Stimulated activated CD4-positive, alpha-beta T cell treated with anti-CD3 and anti-CD28 coated beads, TNF-alpha, amount 100 ng/mL, for 4 hours (primary cell): Measurements from ENCODE around the gene RNPC3.
"Not testable (repeated sequence)": the region's sequence is repeated elsewhere in the genome, so short reads cannot be mapped to it uniquely, and the experiment has no call there.

ENCODE experiments used
- DNase-seq, 3 experiments: peaks; one replicate each; pipeline ENCODE4 v3.0.0-alpha.2; 2020; ENCODE audit warnings: low read depth in 3 of 3

Gene RNPC3

DNA sequence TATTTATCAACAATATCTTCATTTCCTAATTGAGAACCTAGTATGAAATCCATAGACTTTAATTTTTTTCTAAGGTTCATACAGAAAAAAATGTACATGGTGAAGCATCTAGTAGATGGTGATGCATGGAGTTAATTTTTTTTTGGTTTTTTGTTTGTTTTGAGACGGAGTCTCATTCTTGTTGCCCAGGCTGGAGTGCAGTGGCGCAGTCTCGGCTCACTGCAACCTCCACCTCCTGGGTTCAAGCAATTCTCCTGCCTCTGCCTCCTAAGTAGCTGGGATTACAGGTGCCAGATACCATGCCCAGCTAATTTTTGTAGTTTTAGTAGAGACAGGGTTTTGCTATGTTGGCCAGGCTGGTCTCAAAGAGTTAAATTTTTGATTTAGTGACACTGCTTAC, 35.6 kb downstream of the RNPC3 start:
- DNase-seq = not testable (repeated sequence)

DNA sequence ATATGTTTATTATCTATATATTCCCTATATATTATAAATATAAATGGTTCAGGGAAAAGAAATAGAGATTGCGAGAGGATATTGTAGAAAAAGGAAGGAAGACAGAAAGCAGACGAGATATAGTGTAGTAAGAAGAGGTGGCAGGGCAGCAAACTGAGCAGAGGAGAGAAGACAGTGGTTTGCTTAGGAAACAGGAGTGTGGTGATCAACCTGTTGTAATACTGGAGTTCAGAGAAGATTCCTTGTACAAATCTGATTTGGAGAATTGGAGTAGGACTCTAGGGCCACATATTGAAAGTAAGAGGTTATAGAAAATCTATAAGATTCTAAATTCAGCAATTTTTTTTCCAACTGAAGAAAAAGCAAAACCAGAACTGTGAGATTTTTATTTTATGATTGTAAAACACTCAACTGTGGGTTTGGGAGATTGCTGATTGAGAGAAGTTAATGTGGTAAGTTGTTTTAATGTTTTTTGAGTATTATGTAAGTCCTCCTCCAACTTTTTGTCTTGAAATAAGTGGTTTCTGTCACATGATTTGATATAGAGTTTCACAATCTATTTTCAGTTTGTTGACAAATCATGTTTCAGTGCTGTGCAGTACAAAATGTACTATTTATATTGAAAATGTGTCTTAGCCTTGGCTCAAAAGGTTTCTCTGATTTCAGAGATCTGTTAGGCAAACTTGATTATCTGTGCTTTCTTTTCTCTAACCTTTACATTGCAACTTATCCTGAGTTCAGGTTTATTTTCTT, 36.3 kb downstream of the RNPC3 start:
- DNase-seq = no peak

DNA sequence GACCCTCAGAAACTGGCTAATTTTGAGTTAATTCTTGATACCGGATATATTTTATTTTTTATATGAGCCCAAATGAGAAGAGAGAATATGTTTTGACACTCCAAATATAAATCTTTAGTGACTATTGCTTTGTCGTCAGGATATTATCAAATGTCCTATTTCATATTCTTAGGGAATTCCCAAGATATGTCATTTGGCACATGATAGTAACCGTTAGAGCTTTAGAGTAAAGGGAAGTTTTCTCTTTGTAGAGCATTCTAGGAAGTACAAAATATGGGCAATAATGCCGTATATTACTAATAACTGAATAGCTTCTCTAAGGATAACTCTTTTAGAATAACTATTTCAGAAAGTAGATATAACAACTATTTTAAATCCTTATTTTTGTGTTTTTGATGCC, 37.6 kb downstream of the RNPC3 start:
- no peak for DNase-seq

GRCh38 chr1:103569493-103569892, 44.0 kb downstream of the RNPC3 start:
- no peak for DNase-seq

DNA sequence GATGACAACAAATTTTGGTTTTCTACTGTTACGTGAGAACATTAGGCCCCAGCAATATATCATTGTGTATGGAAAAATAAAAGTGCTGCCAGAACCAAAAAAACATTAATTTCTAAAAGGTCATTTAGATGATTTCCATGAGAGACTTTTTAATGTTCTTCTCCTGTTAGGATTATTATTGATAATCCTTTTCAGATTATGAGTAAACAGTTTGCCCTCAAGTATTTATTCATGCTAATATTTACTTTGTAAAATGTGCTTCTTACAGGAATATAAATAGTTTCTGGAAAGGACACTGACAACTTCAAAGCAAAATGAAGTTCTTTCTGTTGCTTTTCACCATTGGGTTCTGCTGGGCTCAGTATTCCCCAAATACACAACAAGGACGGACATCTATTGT, 45.8 kb downstream of the RNPC3 start, which contains the start of gene AMY2B:
AMY2B (plus strand) TSS at position 301 of the 400 bp plus-strand sequence; CDS start at position 315, 14 bp downstream.
- not testable (repeated sequence) for DNase-seq

GRCh38 chr1:103576065-103576464, 50.6 kb downstream of the RNPC3 start:
- no peak for DNase-seq

DNA sequence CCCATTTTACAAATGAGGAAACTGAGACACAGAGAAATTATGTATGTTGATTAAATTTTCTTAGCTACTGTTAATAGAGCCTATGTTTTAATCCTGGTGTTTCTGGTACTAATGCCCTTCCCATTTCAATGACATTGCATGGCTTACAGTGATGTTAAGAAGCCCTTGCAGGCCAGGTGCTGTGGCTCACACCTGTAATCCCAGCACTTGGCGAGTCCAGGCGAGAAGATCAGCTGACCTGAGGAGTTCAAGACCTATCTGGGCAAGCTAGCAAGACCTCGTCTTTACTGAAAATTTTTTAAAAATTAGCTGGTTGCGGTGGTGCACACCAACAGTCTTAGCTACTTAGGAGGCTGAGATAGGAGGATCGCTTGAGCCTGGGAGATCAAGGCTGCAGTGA, 51.3 kb downstream of the RNPC3 start:
- not testable (repeated sequence) for DNase-seq

GRCh38 chr1:103582464-103582863, 57.0 kb downstream of the RNPC3 start:
- no peak for DNase-seq

- no peak for DNase-seq
These were observed 58.4 kb downstream of the RNPC3 start for GRCh38 chr1:103583887-103584286.

DNA sequence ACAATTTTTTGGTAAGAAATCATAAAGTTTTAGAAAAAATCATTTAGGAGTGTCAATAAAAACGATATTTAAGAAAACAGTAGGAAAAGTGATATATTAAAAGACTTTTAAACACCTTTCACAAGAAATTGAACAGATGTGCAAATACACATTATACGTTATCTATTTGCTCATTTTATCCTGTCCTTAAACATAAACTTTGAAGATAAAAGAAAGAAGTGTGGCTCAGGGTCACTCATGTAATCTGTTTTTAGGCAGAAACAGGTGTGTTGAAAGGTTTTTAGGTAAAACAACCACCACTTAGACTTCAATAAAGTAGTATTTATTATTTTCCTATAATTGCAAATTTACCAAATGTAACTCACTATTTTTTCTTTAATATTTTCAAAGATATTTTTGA, 59.0 kb downstream of the RNPC3 start:
- no peak for DNase-seq

DNA sequence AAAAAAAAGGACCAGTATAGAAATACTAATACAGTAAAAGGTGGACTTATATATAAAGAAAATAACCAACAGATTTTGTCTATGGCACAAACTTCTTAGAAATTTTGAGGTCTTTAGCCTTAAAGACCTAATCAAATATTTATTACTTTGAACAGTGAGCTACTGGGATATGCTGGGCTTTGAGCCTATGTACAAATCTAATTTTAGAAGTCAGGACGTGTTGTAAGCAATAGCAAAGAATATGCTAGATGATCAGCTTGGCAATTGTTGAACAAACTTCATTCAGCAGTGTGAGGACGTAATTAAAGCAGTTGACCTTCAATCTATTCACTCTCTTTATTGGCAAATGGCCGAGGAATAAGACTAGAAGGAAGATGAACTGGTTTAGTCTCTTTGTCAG, 77.2 kb downstream of the RNPC3 start:
- DNase-seq = not testable (repeated sequence)
